Spleen (tissue), 7 donors: ENCODE results near the gene BCLAF1.

Source experiments
- POLR2A ChIP-seq, 3 donors: fragments of 450-650 bp; IDR thresholded peaks; one replicate each; pipeline ENCODE4 v1.5.1; 2017; ENCODE audit warnings: antibody characterized with exemption in 3 of 3, mild to moderate bottlenecking in 1 of 3
- TF ChIP-seq, protein P1 (sequence below), 11 experiments: fragments of 200-600 bp in 7 of 11; fragments of 450-650 bp in 4 of 11; sonication (generic) in 4 of 11; IDR thresholded peaks in 8 of 11; conservative IDR thresholded peaks in 3 of 11; 1 replicate in 7 of 11; 2 replicates in 4 of 11; pipeline versions ENCODE4 v1.4.0 to v1.8.0; 2016 to 2021; ENCODE audit warnings: antibody characterized with exemption in 11 of 11, inconsistent platforms in 4 of 11, mild to moderate bottlenecking in 1 of 11
- donor health status: DM: no; HTN: no; CAD: no; lungs with moderate emphysema.
- donor health status: DM: no; HTN: no; CAD: no.
- donor health status: DM: no; HTN: no; CAD: no.

DNA sequence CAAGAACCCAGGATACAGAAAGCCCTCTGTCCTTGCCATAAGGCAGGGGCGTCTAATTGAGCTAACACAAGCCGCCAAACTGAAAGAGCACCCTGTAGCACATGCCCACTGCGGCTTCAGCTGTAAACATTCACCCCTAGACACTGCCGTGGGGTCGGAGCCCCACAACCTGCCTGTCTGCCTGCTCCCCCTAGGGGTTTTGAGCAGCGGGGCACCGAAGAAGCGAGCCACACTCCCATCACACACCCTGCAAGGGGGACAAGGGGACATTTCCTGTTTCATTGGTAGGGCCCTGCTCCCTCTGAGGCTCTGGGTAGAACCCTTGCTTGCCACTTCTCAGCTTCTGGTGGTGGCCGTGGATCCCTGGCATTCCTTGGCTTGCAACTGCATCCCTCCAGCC lies 45.2 kb upstream of the BCLAF1 start:
- no peak for TF ChIP-seq POLR2A (IDR thresholded peaks at IDR 0.05)
- TF ChIP-seq, protein P1, sequence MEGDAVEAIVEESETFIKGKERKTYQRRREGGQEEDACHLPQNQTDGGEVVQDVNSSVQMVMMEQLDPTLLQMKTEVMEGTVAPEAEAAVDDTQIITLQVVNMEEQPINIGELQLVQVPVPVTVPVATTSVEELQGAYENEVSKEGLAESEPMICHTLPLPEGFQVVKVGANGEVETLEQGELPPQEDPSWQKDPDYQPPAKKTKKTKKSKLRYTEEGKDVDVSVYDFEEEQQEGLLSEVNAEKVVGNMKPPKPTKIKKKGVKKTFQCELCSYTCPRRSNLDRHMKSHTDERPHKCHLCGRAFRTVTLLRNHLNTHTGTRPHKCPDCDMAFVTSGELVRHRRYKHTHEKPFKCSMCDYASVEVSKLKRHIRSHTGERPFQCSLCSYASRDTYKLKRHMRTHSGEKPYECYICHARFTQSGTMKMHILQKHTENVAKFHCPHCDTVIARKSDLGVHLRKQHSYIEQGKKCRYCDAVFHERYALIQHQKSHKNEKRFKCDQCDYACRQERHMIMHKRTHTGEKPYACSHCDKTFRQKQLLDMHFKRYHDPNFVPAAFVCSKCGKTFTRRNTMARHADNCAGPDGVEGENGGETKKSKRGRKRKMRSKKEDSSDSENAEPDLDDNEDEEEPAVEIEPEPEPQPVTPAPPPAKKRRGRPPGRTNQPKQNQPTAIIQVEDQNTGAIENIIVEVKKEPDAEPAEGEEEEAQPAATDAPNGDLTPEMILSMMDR (IDR thresholded peaks at IDR 0.05 in 8 of 11, conservative IDR thresholded peaks at IDR 0.05 in 3 of 11), result no peak
